Choroid plexus epithelial cell (primary cell): ENCODE data around the gene AGFG1.
"Not testable (repeated sequence)": the region's sequence is repeated elsewhere in the genome, so short reads cannot be mapped to it uniquely, and the experiment has no call there.

Experiments
- DNase-seq: peaks from one replicate; pipeline ENCODE4 v3.0.0-alpha.2; 2010; ENCODE audit warnings: low read depth
- H3K4me3 ChIP-seq: 2 replicates; pipeline ENCODE4 v1.5.1; 2011; ENCODE audit warnings: low read depth, mild to moderate bottlenecking, control low read depth, low read length, moderate library complexity
- CTCF ChIP-seq: conservative IDR thresholded peaks from 2 replicates; pipeline ENCODE4 v1.5.1; 2011; ENCODE audit warnings: low read depth, mild to moderate bottlenecking, control low read depth, inconsistent platforms, low read length, moderate library complexity

Gene AGFG1

GRCh38 chr2:227578642-227579041 lies 106.7 kb downstream of the AGFG1 start:
- no peak overlapping the region for H3K4me3 ChIP-seq
- no peak for TF ChIP-seq CTCF
- DNase-seq, result no peak

GRCh38 chr2:227579791-227580190 lies 107.8 kb downstream of the AGFG1 start:
- no peak for DNase-seq
- no peak for TF ChIP-seq CTCF
- no peak overlapping the region for H3K4me3 ChIP-seq

- DNase-seq, result no peak
- no peak overlapping the region for H3K4me3 ChIP-seq
- TF ChIP-seq CTCF, result no peak
These were observed 110.4 kb downstream of the AGFG1 start for GRCh38 chr2:227582369-227582768.

- no peak for TF ChIP-seq CTCF
- no peak overlapping the region for H3K4me3 ChIP-seq
- peak; percentile 34 for DNase-seq
These were observed 120.9 kb downstream of the AGFG1 start for GRCh38 chr2:227592694-227593387.

GRCh38 chr2:227595797-227596196 lies 123.8 kb downstream of the AGFG1 start:
- TF ChIP-seq CTCF, result no peak
- H3K4me3 ChIP-seq, result no peak overlapping the region
- DNase-seq, result no peak

GRCh38 chr2:227597036-227597435 lies 125.1 kb downstream of the AGFG1 start:
- no peak for TF ChIP-seq CTCF
- no peak for DNase-seq
- H3K4me3 ChIP-seq, result no peak overlapping the region

- DNase-seq, result peak; percentile 22
- no peak overlapping the region for H3K4me3 ChIP-seq
These were observed 126.0 kb downstream of the AGFG1 start for GRCh38 chr2:227597998-227598397.

GRCh38 chr2:227598835-227599503 lies 127.0 kb downstream of the AGFG1 start, which contains the start of gene SCYGR2:
Gene SCYGR2 (plus strand): TSS chr2:227598893. CDS start chr2:227598893, 0 bp downstream.
- DNase-seq, H3K4me3 ChIP-seq: not testable (repeated sequence)

More at GRCh38 chr2:227597998-227598397, 126.0 kb downstream of the AGFG1 start:
- TF ChIP-seq CTCF, result no peak
